ENCODE results near the gene UBE2G2.
"Not testable (repeated sequence)": the region's sequence is repeated elsewhere in the genome, so short reads cannot be mapped to it uniquely, and the experiment has no call there.

UBE2G2 gene

GRCh38 chr21:44835647-44835973 is 34.0 kb upstream of the UBE2G2 start:
- DNase-seq = no peak

- DNase-seq = no peak
These were observed 33.5 kb upstream of the UBE2G2 start for GRCh38 chr21:44834951-44835646.

GRCh38 chr21:44834231-44834950 is 32.8 kb upstream of the UBE2G2 start:
- DNase-seq = no peak

- DNase-seq = no peak
These were observed 32.0 kb upstream of the UBE2G2 start for GRCh38 chr21:44833663-44834062.

- DNase-seq = not testable (repeated sequence)
These were observed 31.1 kb upstream of the UBE2G2 start for GRCh38 chr21:44832516-44833255.

GRCh38 chr21:44831227-44831860 is 29.7 kb upstream of the UBE2G2 start:
- no peak for DNase-seq

GRCh38 chr21:44829507-44830092 is 28.0 kb upstream of the UBE2G2 start:
- no peak for DNase-seq

- no peak for DNase-seq
These were observed 26.9 kb upstream of the UBE2G2 start for GRCh38 chr21:44828362-44829056.

- DNase-seq = no peak
These were observed 21.6 kb upstream of the UBE2G2 start for GRCh38 chr21:44823179-44823660.

- no peak for DNase-seq
These were observed 21.0 kb upstream of the UBE2G2 start for GRCh38 chr21:44822484-44823178.

- DNase-seq = no peak
These were observed 19.2 kb upstream of the UBE2G2 start for GRCh38 chr21:44820851-44821250.

GRCh38 chr21:44819283-44820243 is 17.9 kb upstream of the UBE2G2 start:
- no peak for DNase-seq

- DNase-seq = no peak
These were observed 17.0 kb upstream of the UBE2G2 start for GRCh38 chr21:44818640-44819011.

GRCh38 chr21:44817914-44818639 is 16.5 kb upstream of the UBE2G2 start, which contains the start of gene SUMO3:
SUMO3 (minus strand) TSS chr21:44818062; CDS start chr21:44817968, 94 bp downstream.
- peak; percentile 90 for DNase-seq

GRCh38 chr21:44817506-44817880 is 15.9 kb upstream of the UBE2G2 start:
- peak; percentile 89 for DNase-seq

GRCh38 chr21:44816761-44817505 is 15.3 kb upstream of the UBE2G2 start:
- DNase-seq = no peak

GRCh38 chr21:44815852-44816628 is 14.4 kb upstream of the UBE2G2 start:
- DNase-seq = no peak

GRCh38 chr21:44815225-44815624 is 13.6 kb upstream of the UBE2G2 start:
- DNase-seq = no peak
